NCI-H510A (cell line): ENCODE results near the gene SRSF8.

ENCODE experiments used
- DNase-seq: peaks from one replicate; lab custom pipeline; 2025; lab: John Stamatoyannopoulos, UW

Gene SRSF8

DNA sequence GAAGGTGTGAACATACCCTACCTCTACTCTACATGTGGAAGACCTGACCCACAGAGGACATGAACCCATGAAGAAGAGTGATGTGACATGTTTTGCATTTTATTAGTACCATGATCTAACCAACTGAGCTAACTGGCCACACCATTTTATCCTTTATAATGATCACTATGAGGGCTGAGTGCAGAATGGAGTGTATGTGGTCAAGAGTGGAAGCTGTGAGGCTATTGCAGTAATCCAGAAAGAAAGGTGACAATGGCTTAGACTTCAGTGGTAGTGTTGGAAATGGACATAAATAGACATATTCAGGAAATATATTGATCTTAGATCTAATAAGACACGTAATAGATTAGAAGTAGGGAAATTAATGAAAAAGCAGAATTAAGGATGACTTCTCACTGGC is 3.8 kb downstream of the SRSF8 start:
- no peak for DNase-seq

- no peak for DNase-seq
Observed at GRCh38 chr11:95072948-95073347, 6.2 kb downstream of the SRSF8 start.

GRCh38 chr11:95074792-95075563 is 8.3 kb downstream of the SRSF8 start:
- DNase-seq = peak; percentile 20

DNA sequence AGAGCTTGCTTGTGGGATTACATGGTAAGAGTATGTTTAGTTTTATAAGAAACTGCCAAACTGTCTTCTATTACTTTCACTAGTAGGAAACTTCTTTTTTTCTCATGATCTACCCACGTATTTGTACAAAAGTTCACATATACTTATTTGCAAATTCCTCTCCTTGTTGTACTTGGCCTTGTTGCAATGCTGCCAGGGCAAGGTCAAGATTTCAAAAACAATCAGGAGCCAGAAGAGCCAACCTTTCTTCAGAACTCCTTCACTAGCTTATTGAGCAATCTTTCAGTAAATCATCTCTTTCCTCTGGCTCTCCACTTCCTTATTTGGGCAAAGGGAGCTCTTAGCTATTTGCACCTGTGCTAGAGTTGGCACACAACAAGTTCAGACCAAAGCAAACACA is 9.7 kb downstream of the SRSF8 start:
- DNase-seq = no peak

- DNase-seq = no peak
Observed at GRCh38 chr11:95076981-95077380, 10.3 kb downstream of the SRSF8 start.

- no peak for DNase-seq
Observed at GRCh38 chr11:95078526-95078925, 11.8 kb downstream of the SRSF8 start.

DNA sequence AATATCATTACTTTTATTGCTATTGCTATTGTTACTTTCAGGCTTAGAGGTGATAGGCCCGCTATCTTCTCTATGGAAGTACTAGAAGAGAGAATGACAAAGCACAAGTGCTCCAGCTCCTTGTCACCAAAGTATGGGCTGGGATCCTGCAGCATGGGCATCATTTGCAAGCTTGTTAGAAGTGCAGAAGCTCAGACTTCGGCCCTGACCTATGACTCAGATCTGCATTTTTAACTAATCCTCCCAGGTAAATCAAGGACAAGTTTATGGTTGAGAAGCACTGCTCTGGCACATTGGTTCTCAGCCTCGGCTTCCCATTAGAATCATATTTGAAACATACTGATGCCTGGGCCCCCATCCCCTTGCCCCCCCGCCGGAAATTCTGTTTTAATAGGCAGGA is 14.3 kb downstream of the SRSF8 start:
- no peak for DNase-seq

- no peak for DNase-seq
Observed at GRCh38 chr11:95081412-95081811, 14.7 kb downstream of the SRSF8 start.

GRCh38 chr11:95082576-95083001 is 15.9 kb downstream of the SRSF8 start:
- no peak for DNase-seq

- no peak for DNase-seq
Observed at GRCh38 chr11:95084509-95084908, 17.8 kb downstream of the SRSF8 start.

- DNase-seq = no peak
Observed at GRCh38 chr11:95085117-95085816, 18.5 kb downstream of the SRSF8 start.

GRCh38 chr11:95086151-95086550 is 19.4 kb downstream of the SRSF8 start:
- no peak for DNase-seq

DNA sequence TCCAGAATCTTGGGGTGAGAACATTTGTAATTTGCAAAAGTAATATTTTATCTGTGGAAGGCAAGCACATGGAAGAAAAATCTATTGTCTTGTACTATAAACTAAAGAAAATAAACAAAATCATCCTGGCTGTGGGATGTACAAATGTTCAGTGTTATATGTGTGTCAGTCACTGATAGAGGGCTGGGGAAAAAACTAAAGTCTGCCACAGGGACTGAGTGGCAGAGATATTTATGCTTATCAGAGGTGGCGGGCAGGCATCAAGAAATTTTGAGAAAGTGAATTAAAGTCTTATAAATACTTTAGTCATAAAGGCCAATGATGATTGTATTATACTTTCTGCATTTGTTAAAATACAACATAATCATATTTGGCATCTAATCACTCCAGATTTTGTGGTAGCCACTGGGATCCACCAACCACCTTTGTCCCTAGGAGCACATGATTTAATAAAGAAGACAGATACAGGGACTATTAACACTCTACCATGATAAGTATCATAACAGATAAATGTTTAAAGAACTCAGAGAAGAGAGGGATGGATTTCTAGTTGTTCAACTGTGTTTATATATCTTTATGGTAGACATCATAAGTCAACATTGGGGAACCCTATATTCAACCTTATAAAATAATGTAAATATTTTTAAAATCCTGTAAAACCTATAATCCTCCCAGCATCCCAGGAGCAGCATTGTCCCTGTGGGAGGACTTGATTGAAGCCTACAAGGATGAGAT is 20.3 kb downstream of the SRSF8 start:
- no peak for DNase-seq

GRCh38 chr11:95088946-95089619 is 22.4 kb downstream of the SRSF8 start:
- DNase-seq = no peak

GRCh38 chr11:95089620-95090542 is 23.2 kb downstream of the SRSF8 start, which contains the start of gene ENDOD1:
Gene ENDOD1 (plus strand): TSS chr11:95089846. CDS start chr11:95089928, 82 bp downstream.
- DNase-seq = peak; percentile 49

GRCh38 chr11:95091663-95092180 is 25.0 kb downstream of the SRSF8 start:
- no peak for DNase-seq

DNA sequence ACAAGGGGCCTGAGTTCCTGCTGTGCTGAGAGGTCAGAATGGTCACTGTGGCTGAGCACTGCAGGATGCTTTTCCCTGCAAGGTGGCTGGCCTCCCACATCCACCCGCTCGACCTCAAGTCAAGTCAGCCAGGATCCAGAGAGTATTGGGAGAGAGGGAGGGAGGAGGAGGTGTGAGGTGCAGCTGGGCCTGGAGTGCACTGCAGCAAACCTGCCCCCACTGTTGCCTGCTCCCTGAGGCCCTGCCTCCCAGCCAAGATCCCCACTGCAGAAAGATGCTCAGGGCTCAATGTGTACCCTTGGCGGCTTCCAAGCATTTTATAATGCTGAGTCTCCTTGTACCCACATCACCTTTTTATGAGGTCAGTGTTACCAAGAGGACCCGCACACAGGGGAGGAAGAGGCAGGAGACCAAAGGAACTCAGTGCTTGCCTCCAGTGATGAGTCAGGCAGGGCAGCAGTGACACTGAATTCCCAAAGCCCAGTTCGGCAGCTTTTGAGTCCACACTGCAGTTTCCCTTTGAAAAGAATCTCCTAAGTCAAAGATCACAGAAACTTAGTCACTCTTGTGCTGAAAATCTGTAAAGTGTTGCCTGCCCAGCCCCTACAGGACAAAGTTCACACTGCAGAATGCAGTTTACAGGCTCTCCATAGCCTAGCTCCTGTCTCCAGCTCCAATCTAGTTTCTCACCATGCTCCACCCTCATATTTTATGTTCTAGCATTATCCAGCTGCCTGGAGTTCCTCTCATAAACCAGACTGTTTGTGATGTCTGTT is 26.0 kb downstream of the SRSF8 start:
- no peak for DNase-seq

DNA sequence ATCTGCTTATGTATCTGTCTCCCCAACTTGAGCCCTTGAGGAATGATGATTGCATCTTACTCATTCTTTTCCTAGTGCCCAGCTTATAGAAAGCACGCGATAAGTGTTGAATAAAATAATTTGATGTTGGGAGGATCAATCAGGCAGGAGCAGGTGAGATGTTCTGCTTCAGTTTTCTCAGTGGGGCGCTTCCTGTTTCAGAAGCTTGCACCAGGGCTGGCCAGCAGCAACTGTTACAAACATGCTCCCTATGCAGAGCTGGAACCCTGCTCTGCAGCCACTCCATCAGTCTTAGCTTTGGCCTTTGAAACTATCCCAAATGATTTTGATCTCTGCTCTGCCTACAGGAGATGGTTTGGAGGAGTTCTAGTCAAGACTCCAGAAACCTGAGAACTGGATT is 26.8 kb downstream of the SRSF8 start:
- DNase-seq = no peak

DNA sequence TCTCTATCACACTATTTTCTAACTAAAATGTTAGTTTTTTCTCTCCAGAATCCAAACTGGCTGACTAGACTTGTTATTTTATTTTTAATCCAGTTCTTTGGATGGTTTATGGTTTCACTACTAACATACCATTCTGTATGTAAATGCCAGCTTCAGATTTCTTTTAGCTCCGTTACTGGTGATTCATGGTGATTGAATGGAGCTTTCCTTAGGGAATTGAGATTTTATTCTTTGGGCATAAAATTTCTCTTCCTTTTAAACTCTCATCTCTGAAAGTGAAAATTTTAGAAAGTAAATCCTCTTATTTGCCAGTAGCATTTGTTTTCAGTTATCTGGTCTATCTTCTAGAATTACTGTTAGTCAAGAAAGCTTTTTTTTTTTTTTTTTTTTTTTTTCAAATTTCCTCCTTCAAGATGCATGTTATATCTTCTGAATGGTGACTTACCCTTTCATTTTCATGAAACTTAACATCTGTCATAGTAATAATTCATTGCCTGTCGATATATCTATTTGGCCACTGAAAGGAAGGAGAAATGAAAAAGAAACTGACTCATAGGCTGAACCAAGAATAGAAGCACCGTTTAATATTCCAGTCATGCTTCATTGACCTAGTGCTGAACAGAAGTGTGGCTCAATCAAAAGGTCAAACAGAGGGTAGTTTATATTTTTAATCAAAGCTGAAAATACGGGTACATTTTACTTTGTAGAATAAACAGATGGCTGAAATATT is 29.3 kb downstream of the SRSF8 start:
- DNase-seq = no peak
